ENCODE results near the gene TIPARP.
"Not testable (repeated sequence)": the region's sequence is repeated elsewhere in the genome, so short reads cannot be mapped to it uniquely, and the experiment has no call there.

The TIPARP gene

DNA sequence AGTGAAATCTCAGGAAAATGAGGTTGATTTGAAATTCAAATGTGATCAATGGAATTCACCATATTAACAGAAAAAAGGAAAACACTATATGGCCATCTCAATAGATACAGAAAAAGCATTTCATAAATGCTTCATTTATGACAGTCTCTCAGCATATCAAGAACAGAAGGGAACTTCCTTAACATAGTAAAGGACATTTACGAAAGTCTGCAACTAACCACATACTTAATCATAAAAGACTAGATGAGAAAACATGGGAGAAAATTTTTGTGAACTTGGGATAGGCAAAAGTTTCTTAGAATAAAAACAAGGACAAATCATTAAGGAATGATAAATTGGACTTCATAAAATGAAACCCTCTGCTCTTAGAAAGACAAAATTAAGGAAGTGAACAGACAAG lies 24.7 kb upstream of the TIPARP start:
- peak in 2 of 3 donors; percentile 55 for DNase-seq

GRCh38 chr3:156652661-156653060 lies 21.7 kb upstream of the TIPARP start:
- not testable (repeated sequence) for DNase-seq

DNA sequence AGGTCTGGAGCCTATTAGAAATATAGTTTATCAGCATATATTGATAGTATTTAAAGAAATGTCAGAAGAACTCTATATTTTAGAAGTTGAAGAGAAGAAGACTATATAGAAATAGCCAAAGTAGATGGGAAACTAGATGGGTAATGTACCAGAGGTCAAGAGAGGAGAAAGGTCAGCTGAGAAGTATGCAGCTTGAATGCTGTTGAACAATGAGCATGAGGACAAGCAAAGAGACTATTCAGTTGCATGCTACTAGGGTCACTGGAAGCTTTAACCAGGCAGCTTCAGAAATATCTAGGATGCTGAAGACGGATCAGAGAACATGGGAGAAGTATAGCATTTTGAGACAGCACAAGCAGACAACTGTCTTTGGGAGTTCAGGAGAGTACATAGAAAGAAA lies 19.6 kb upstream of the TIPARP start:
- DNase-seq, result no peak

- peak; percentile 51 to 60 (median 53) for DNase-seq
Measured at GRCh38 chr3:156655819-156656550, 18.4 kb upstream of the TIPARP start.

DNA sequence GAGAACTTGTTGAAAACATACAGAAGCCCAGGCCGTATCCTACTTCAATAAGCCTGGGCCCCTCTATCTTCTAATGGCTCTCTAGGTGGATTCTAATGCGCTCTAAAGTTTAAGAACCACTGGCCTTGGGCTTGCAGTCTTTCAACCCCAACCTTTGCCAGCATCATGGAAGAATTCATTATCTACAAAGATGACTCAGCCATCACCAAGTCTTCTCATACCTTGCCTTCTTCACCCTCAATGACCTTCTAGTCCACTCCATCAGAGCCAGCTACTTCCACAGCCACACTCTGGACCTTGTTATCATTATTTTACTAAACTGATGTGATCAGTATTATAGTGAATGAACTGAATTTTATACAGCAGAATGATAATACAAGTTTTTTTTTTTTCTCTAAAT lies 16.9 kb upstream of the TIPARP start:
- DNase-seq, result no peak

- DNase-seq, result no peak
Measured at GRCh38 chr3:156657862-156658731, 16.3 kb upstream of the TIPARP start.

DNA sequence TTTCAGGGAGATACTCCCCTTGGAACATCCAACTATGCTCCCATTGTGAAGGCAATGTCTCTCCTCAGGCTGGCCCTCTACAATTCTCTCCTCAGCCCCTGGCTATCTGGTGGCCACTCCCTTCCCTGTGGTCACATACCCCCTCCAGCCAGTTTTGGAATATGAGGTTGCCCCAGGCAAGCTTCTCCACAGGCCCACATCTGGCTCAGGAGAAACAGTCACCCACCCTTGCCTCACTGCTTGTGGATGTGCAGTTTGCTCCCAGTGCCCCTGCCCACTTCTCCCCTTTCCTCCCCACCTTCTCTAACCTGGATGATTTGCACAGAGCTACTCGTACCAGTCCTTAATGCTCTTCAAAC lies 15.7 kb upstream of the TIPARP start:
- no peak for DNase-seq

DNA sequence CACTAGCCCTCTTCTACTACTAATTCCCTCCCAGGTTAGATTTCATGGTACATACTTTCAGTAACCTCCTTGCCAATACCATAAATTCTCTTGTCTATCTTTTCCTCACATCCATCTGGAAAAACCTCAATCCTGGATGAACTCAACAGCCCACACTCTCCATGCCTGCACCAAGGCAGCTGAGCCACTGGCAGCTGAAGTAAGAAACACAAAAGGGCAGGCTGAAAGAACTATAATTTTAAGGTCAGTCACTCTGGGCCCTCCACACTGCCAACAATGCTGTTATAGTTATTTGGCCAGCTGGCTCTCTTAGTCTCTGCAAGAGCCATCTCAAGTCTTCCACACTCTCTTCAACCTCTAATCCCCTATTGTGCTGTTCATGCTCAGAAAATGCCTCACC lies 15.1 kb upstream of the TIPARP start:
- DNase-seq, result no peak

DNA sequence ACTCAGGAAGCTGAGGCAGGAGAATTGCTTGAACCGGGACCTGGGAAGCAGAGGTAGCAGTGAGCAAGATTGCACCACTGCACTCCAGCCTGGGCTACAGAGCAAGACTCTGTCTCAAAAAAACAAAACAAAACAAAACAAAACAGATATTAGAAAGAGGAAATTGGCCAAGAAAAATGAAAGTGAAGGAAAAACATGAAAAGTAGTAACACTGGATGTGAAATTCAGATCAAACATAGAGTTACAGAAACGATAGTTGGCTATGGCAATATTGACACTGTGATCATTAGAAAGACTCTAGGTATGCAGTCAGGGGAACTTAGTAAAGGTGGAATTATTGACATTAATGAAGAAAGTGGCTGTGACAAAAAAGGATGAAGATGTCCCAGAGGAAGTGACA lies 13.2 kb upstream of the TIPARP start:
- DNase-seq, result peak in 2 of 3 donors; percentile 52 to 71

DNA sequence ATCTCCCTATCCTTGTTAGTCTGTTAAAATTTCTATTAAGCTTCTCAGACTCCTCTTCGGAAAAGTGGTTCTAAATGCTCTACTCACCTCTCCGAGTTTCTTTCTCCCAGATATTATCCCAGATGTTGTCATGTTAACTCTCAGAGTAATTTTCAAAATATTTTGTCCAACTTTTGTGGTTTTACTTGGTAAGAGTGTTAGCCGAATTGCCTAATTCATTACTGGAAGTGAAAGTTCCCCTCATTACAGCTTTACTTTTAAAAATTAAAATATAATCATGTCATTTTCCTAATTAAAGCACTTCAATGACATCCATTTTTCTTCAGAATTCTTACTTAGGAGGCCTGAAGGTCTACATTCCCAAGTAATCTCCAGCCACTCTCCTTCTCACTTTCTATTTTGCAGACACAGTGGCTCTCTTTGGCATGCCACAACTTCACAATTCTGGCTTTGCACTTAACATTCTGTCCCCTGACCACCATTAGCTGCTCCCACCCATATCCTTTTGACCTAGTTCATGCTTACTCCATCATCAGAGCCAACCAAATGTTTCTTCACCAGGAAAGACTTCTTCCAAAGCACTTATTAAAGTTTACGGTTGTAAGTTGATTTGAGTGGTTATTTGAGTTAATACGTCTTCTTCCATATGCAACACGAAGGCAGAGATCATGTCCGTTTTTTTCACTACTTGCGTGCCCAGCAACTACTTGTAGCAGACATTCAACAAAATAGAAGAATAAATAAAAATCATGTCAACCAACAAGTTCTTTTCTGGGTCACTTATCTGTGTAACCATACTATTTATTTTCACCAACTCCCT lies 10.2 kb upstream of the TIPARP start:
- no peak for DNase-seq

GRCh38 chr3:156664831-156665178 lies 9.6 kb upstream of the TIPARP start:
- DNase-seq, result peak in 1 of 3 donors; percentile 59

DNA sequence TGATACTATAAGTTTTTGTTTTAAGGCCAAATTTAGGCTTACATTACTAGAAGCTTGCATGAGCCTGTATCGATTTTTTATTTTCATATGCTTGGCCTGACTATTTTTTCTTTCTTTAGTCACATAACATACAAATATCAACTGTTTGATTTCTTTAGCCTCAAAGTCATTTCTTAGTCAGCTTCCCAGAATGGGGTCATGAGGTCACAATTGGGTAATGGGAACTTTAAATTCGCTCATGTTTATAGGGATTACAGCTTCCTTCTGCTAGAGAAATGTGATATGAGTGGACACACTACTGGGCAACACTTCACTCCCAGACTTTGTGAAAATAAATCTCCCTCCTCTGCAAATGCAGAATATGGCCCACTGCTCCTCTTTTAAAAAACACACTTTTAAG lies 9.1 kb upstream of the TIPARP start:
- DNase-seq, result peak; percentile 73 to 92 (median 87)

- no peak for DNase-seq
Measured at GRCh38 chr3:156666073-156666472, 8.3 kb upstream of the TIPARP start.

DNA sequence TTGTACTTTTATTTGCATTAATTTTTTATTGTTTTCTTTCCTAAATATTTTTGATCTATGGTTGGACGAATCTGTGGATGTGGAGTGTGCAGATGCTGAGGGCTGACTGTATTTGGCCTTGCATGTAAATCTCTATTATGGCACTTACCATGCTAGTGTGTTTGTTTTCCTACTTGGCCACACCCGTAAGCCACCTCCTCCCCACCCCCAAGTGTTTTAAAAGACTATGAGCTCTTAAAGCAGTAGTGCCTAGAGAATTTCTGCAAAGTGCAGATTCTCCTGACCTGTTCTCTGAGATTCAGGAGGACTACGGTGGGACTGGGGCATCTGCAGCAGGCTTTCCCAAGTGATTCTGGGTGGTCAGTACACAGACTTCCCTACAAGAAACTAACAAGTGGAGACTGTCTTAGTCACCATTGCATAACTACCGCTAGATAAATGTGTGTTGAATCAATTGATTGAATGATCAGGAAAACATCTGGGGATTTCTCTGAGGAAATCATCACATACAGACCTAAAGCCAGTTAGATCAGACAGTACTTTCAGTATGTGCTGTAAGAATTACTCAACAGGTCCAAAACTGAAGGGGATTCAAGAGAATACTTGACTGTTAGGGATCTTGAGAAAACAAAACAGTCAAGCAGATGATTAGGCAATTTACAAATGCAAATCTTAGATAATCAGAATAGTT lies 6.2 kb upstream of the TIPARP start:
- peak; percentile 64 to 85 (median 74) for DNase-seq

- DNase-seq, result peak; percentile 27 to 74 (median 72)
Measured at GRCh38 chr3:156670077-156670476, 4.3 kb upstream of the TIPARP start.

DNA sequence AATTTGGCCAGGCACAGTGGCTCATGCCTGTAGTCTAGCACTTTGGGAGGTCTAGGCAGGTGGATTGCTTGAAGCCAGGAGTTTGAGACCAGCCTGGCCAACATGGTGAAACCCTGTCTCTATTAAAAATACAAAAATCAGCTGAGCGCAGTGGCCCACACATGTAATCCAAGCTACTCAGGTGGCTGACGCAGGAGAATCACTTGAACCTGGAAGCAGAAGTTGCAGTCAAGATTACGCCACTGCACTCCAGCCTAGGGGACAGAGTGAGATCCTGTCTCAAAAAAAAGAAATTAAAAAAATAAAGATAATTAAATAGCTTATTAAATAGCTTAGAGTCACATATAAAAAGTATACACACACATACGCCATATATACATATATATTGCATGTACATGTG lies 3.7 kb upstream of the TIPARP start:
- DNase-seq, result no peak

DNA sequence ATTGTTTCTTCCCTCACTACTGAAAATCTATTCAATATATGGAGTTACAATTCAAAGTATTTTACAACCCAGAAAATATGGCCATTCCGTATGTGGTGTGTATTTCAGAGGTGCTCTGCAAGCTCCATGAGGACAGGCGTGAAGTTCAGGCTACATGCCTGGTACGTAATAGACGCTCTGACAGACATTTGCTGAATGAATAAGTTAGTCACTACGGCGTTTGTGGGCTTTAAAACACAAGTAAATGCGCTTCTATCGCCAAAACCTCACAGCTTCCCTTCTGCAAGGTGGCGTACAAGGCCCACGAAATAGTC lies 701 bp upstream of the TIPARP start:
- DNase-seq, result no peak

GRCh38 chr3:156674911-156675829 lies 780 bp downstream of the TIPARP start:
- peak; percentile 88 to 94 (median 88) for DNase-seq

DNA sequence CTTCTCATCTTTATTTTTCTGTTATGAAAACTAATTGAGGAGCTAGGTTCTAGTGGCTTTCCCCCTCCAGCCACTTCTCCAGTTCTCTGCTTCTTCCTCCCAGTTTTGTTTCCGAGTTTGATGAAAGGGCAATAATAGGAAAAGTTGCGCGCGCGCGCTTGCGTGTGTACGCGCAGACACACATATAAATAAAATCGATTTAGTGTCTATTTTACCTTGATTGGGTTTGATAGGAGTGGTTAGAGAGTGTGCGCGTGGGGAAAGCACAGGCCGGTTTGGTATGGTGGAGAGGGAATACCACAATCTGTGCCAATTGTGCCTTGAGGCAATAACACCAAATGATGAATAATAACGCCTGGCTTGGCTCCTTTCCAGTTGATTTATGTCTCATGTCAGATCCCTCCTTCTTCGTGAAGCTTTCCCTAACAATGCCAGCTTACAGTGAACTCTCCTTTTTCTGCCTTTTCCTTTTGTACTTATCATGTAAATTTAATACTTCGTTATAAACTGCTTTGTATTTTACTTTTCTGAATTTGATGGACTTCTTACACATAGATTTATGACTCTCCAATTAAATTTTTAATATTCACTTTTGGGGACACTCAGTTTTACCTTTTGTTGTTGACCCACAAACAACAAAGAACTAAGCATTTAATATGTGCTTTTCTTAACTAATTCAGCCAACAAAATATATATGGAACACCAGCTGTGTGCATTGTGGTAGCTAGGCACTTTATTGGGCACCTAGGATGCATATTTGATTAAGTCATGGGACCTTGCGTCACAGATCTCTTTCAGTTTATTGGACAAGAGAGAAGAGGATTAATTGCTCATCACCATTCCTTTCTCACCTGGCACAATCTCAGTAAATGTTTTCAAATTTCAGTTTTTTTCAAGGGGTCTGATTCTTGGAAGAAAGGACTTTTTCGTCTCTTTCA lies 1.7 kb downstream of the TIPARP start:
- peak; percentile 86 to 93 (median 88) for DNase-seq

DNA sequence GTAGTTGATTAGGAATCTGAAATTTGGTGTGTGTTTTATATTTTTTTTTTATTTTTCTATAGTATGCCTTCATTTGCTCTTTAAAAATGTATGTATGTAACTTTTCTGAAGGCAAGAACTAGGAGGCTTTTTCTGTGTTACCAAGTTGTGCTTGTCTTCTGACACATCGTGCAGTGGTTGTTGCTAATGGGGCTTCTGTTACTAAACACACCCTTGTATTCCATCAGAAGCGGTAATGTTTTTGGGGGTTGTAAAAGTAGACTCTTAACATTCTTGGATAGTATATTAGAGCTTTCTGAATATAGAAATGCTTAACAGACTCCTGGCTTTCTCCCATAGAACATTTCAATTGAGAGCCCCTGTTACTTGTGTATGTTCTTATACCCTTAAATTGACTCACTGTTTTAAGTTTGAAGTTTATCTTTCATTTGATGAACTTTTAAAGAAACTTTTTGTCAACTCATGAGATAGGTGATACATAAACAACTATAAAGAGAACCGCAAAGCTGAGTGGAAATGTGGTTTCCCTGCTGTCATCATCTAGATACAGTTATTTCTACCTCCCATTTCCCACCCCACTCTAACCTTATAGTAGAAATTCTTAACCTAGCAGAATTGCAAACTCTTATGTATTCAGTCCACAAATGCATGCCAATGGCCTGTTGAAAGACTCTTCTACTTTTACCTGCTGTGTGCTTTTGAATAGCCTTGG lies 2.5 kb downstream of the TIPARP start:
- DNase-seq, result no peak
